Neural cell (in vitro differentiated cells): ENCODE results near the gene DERL3. TPM values are rescaled to one million over a fixed set of nuclear protein-coding genes. Genes with fewer than 3 reads are reported as not detected.

Experiments
- H2AFZ ChIP-seq: fragments of 200-600, 300-800 bp; sonication (generic), shearing (Covaris generic); 2 replicates; pipeline ENCODE4 v1.6.0; 2014; ENCODE audit warnings: low read depth, mild to moderate bottlenecking, antibody characterized with exemption, low read length, moderate library complexity
- H3F3A ChIP-seq: fragments of 200-600 bp; shearing (Covaris generic); 2 replicates; pipeline ENCODE4 v1.6.1; 2016; ENCODE audit warnings: mild to moderate bottlenecking, moderate library complexity, mixed read lengths, antibody characterized with exemption, low read length; ENCODE audit not compliant: insufficient read depth, poor library complexity, severe bottlenecking
- H3K27ac ChIP-seq: fragments of 200-600, 300-800 bp; sonication (generic), shearing (Covaris generic); 2 replicates; pipeline ENCODE4 v1.5.1; 2014; ENCODE audit warnings: mild to moderate bottlenecking, low read length, moderate library complexity
- H3K27me3 ChIP-seq: fragments of 300-800, 200-600 bp; sonication (generic), shearing (Covaris generic); 2 replicates; pipeline ENCODE4 v1.6.0; 2014; ENCODE audit warnings: mild to moderate bottlenecking, low read depth, low read length, moderate library complexity; ENCODE audit not compliant: insufficient read depth
- H3K36me3 ChIP-seq: fragments of 300-800, 200-600 bp; sonication (generic), shearing (Covaris generic); 2 replicates; pipeline ENCODE4 v1.5.1; 2014; ENCODE audit warnings: mild to moderate bottlenecking, antibody characterized with exemption, low read length, moderate library complexity; ENCODE audit not compliant: insufficient read depth
- H3K4me2 ChIP-seq: fragments of 300-800, 200-600 bp; sonication (generic), shearing (Covaris generic); 2 replicates; pipeline ENCODE4 v1.6.0; 2014; ENCODE audit warnings: mild to moderate bottlenecking, low read length
- H3K4me3 ChIP-seq: fragments of 300-800, 200-600 bp; sonication (generic), shearing (Covaris generic); 2 replicates; pipeline ENCODE4 v1.5.1; 2014; ENCODE audit warnings: mild to moderate bottlenecking, low read length, moderate library complexity
- H3K79me2 ChIP-seq: fragments of 200-600 bp; shearing (Covaris generic); replicated peaks from 2 replicates; pipeline ENCODE4 v1.6.0; 2014; ENCODE audit warnings: mild to moderate bottlenecking, low read length, moderate library complexity; ENCODE audit not compliant: insufficient read depth
- H3K9ac ChIP-seq: fragments of 300-800, 200-600 bp; sonication (generic), shearing (Covaris generic); 2 replicates; pipeline ENCODE4 v1.6.1; 2016; ENCODE audit warnings: mild to moderate bottlenecking, low read length, mixed read lengths
- H3K9me2 ChIP-seq: fragments of 200-600 bp; shearing (Covaris generic); 2 replicates; pipeline ENCODE4 v1.6.1; 2016; ENCODE audit warnings: mild to moderate bottlenecking, low read length, mixed read lengths; ENCODE audit not compliant: insufficient read depth
- H3K9me3 ChIP-seq: fragments of 200-600, 300-800 bp; sonication (generic), shearing (Covaris generic); 2 replicates; pipeline ENCODE4 v1.6.1; 2016; ENCODE audit warnings: mild to moderate bottlenecking, mixed run types, low read length, moderate library complexity, mixed read lengths
- H4K20me1 ChIP-seq: fragments of 200-600 bp; shearing (Covaris generic); 2 replicates; pipeline ENCODE4 v1.6.1; 2016; ENCODE audit warnings: mild to moderate bottlenecking, mixed run types; ENCODE audit not compliant: insufficient read depth
- CTCF ChIP-seq: fragments of 450-650 bp; IDR thresholded peaks from 2 replicates; pipeline ENCODE4 v1.5.1; 2014; ENCODE audit warnings: antibody characterized with exemption, mild to moderate bottlenecking, moderate library complexity; ENCODE audit not compliant: poor library complexity, severe bottlenecking
- EP300 ChIP-seq: fragments of 450-650 bp; conservative IDR thresholded peaks from 2 replicates; pipeline ENCODE4 v1.6.1; 2014; ENCODE audit warnings: antibody characterized with exemption, mild to moderate bottlenecking, moderate library complexity; ENCODE audit not compliant: poor library complexity, severe bottlenecking
- EZH2 ChIP-seq: fragments of 200-600, 300-800 bp; shearing (Covaris generic), sonication (generic); IDR thresholded peaks from 2 replicates; pipeline ENCODE4 v1.6.1; 2014; ENCODE audit warnings: antibody characterized with exemption, low read length, borderline replicate concordance, mild to moderate bottlenecking; ENCODE audit not compliant: insufficient read depth, poor library complexity, severe bottlenecking
- MXI1 ChIP-seq: fragments of 450-650 bp; conservative IDR thresholded peaks from 2 replicates; pipeline ENCODE4 v1.6.1; 2014; ENCODE audit warnings: antibody characterized with exemption, mild to moderate bottlenecking; ENCODE audit not compliant: poor library complexity, severe bottlenecking
- POLR2AphosphoS5 ChIP-seq: IDR thresholded peaks from 2 replicates; pipeline ENCODE4 v1.6.1; 2012
- RAD21 ChIP-seq: fragments of 450-650 bp; conservative IDR thresholded peaks from 2 replicates; pipeline ENCODE4 v1.6.1; 2014; ENCODE audit warnings: antibody characterized with exemption, mild to moderate bottlenecking, moderate library complexity
- REST ChIP-seq: IDR thresholded peaks from 2 replicates; pipeline ENCODE4 v1.6.1; 2012; ENCODE audit warnings: borderline replicate concordance
- SMC3 ChIP-seq: fragments of 450-650 bp; conservative IDR thresholded peaks from 2 replicates; pipeline ENCODE4 v1.6.1; 2014; ENCODE audit warnings: antibody characterized with exemption, mild to moderate bottlenecking, moderate library complexity; ENCODE audit not compliant: poor library complexity
- TAF1 ChIP-seq: IDR thresholded peaks from 2 replicates; pipeline ENCODE4 v1.6.1; 2012; ENCODE audit warnings: low read depth
- polyA plus RNA-seq: library from polyadenylated mRNA; depleted of rRNA; stranded (reverse); fragments of >200 nt; gene quantifications from 2 replicates; pipeline ENCODE4 v1.2.3, GENCODE V29; 2014

DERL3 gene
- polyA plus RNA-seq, 1 donor from 2014 or later: 0.84 TPM

- Histone ChIP-seq H3K4me3 (no peak overlapping the region), H2AFZ (no peak overlapping the region), H3K4me2 (no peak overlapping the region), H3K9me3 (no peaks in the 10 kb centered on the region), H3K27me3 (no peaks in the 10 kb centered on the region), H3F3A (no peaks in the 10 kb centered on the region), H3K79me2 (no peaks in the 10 kb centered on the region), H3K36me3 (no peaks in the 10 kb centered on the region), H4K20me1 (no peaks in the 10 kb centered on the region), H3K27ac (no peak overlapping the region), H3K9ac (no peak overlapping the region), H3K9me2 (no peaks in the 10 kb centered on the region)
- no peak for TF ChIP-seq EP300
- TF ChIP-seq POLR2AphosphoS5: no peak
- TF ChIP-seq SMC3: no peak
- TF ChIP-seq EZH2: no peak
- no peak for TF ChIP-seq MXI1
- TF ChIP-seq TAF1: no peak
- no peak for TF ChIP-seq REST
- no peak for TF ChIP-seq CTCF
- no peak for TF ChIP-seq RAD21
Measured at GRCh38 chr22:23846081-23846469, 7.3 kb upstream of the DERL3 start.

- H2AFZ ChIP-seq: no peak overlapping the region
- no peak for TF ChIP-seq EP300
- TF ChIP-seq REST: no peak
- TF ChIP-seq EZH2: no peak
- no peak for TF ChIP-seq SMC3
- TF ChIP-seq POLR2AphosphoS5: no peak
- TF ChIP-seq RAD21: no peak
- TF ChIP-seq CTCF: no peak
- TF ChIP-seq TAF1: no peak
- no peak for TF ChIP-seq MXI1
- H3K9me2 ChIP-seq: no peaks in the 10 kb centered on the region
- H3K9me3 ChIP-seq: no peaks in the 10 kb centered on the region
- no peaks in the 10 kb centered on the region for H3K36me3 ChIP-seq
- no peaks in the 10 kb centered on the region for H4K20me1 ChIP-seq
- no peaks in the 10 kb centered on the region for H3F3A ChIP-seq
- H3K79me2 ChIP-seq: no peaks in the 10 kb centered on the region
- no peaks in the 10 kb centered on the region for H3K27me3 ChIP-seq
- no peak overlapping the region for H3K4me3 ChIP-seq
- H3K27ac ChIP-seq: no peak overlapping the region
- no peak overlapping the region for H3K9ac ChIP-seq
- H3K4me2 ChIP-seq: no peak overlapping the region
Measured at GRCh38 chr22:23845265-23846080, 6.7 kb upstream of the DERL3 start.
